GM18520 (cell line): Measurements from ENCODE around the gene STEEP1.

ENCODE experiments used
- ATAC-seq: cut with Tn5 transposase; IDR thresholded peaks from one replicate; pipeline ENCODE4 v1.9.1; 2021; ENCODE audit not compliant: unreplicated experiment

STEEP1 gene

DNA sequence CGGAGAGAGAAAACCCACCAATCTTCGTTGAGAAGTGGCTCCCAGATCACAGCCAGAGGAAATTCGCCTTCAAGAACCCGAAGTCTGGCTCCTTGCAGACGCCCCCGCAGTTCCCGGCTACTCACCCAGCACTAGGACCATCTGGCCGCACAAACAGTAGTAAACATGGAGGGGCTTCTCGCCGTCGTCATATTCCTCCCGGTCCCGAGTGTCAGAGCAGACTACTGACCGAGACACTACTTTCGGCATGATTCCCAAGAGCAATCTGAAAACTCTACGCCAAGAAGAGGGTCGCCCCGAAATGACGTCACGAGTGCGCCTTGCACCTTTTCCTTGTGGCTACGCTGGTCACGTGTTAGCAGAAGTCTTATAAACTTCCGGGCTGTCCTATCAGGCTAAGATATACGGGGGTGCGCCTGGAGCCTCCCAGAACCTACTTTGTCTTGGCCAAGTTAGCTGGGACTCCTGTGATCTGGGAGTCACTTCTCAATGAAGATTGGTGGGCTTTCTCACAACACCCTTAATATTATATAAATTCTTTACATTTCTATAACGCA lies at the start of gene STEEP1:
TSS of gene STEEP1 (minus strand) at position 303 of the 557 bp plus-strand sequence. CDS start at position 249, 54 bp downstream.
- ATAC-seq, result peak; percentile 64

DNA sequence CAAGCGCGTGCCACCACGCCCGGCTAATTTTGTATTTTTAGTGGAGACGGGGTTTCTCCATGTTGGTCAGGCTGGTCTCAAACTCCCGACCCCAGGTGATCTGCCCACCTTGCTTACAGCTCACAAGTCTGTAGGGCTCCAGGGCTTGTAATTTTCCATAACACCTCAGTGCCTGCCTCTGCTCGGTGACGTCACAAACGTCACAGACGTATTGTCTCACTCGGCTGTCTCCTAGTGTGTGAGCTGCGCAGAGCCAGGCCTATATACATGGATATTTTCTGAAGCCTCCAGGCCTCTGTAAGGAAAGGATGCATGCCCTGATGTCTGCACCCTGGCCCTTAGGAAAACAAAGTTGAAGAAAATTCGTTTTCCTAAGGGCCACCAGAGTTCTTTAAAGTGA lies 49.6 kb upstream of the STEEP1 start:
- ATAC-seq, result no peak

DNA sequence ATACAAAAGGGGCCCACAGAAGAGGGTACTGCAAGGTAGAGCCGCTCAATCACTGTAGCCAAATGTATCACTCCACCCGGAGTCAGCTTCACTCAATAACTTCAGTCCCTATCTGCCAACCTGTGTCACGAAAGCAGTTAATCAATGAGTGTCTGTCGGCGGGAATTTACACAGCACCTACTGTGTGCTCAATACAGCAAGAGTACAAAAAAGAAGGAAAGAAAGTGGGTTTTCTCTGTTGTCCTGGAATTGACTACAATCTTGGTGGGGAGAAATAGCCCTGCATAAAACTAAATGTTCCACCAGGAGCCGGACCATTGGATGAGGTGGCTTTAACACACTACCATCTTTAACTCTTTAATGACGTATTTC lies 41.8 kb upstream of the STEEP1 start:
- ATAC-seq, result no peak

DNA sequence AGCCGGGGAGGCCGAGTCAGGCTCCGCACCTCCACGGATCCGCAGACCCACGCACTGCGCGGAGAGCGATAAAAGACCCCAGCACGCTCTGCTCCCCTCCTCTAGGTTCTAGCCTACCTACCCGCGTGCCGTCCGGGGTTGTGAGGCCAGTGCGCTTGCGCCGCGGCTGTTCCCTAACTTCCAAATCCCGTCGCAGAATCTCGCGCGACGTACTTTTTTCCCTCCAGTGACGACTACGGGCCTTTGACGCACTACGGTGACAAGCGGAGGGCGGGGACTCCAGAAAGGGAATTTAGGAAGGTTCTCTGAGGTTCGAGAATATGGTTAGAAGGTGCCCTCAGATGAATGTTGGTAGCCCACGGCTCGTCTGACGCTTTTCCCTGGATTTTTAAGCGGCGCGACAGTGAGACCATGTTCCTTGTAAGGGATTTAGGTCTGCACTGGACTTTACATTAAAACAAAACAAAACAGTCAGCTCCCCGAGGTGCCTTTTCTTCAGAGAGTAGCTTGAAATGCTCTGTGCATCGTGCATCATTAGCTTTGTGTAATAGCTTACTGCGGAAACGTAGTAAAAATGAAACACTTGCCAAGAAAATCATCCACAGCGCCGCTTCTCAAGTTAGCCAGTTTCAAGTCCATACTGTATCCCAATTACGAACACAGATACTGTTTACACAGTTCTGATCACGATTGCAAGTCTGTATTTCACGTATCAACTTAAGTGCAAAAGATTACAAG lies 41.2 kb upstream of the STEEP1 start, which contains the start of gene NKRF:
TSS of gene NKRF (minus strand) at position 145 of the 738 bp plus-strand sequence.
- peak; percentile 75 for ATAC-seq

DNA sequence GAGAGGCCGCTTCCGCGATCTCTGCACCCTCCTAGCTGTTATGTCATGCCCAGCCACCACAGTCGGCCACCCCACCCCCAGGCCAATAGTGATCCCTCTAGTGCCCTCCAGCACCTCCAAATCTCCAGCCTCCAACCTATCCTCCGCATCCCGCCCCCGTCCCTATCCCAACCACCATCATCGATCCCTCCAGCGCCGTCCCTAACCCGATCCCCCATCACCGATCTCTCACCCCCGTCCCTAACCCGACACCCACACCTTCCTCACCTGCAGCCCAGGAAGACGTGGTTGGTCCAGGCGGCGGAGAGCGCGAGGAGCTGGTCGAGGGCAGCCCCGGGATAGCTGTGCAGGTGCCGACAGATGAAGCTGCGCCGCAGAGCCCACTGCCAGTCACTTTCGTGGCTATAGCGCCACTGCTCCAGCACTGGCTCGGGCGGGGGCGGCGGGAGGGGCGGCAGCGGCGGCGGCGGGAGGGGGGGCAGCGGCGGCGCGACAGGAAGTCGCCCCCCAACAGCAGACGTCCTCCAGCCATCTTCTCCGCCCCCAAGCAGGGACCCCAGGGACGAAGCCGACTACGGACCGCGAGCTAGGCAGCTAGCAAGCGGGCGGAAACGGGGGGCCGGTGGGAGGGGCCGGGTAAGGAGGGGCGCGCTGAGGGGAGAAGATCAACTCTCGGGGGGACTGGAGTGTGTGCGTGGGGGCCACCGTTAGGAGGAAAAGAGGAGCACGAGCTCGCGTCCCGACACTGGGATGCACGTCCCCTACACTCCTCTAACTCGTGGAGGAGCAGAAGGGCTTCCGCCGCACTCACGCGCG lies 40.5 kb upstream of the STEEP1 start:
- ATAC-seq, result no peak

DNA sequence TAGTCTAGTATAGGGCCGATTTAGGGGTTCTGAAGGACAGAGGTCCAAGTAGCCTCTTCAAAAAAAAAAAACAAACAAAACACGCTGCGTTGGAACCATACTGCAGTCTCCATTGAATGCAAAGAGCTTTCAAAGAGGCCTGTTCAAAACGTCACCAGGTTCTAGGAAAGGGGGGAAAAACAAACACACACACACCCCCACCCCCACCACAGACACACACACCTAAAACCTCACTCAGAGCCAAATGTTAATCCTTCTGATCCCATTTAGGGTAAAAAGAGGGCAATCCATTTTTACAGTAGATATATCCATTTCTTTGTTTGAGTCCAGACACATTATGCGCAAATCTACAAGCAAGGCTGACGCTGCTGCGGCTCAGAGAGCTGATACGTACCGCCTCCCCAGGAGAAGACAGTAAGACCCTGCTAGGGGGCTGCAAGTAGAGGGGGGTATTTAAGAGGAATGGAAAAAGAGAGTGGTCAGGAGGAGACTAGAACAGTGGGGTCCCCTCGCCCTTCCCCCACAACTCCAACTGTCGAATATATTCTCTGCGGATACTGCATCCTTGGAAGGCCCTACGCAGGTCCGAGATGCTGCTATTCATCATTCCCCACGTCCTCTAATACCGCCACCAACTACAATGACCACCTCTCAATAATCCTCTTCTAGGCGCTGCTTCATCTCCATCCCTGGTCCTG lies 39.7 kb upstream of the STEEP1 start:
- ATAC-seq, result no peak

DNA sequence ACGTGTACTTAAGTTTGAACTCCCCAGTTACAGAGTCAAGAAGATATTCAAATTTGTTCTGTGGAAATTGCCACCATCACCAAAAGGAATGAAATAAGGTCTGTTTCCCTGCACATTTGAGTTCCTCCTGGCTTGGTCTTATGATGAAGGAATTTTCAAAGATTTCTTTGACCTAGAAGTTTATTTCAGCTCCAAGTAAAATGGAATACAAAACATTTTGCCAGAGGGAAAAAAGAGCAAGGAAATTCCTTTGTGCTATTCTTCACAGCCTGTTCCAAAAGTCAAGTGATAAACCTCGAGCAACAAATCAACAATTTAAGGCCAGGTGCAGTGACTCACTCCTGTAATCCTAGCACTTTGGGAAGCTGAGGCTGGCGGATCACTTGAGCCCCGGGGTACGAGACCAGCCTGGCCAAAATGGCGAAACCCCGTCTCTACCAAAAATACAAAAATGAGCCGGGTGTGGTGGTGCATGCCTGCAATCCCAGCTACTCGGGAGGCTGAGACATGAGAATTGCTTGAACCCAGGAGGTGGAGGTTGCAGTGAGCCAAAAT lies 37.6 kb upstream of the STEEP1 start:
- ATAC-seq, result no peak

DNA sequence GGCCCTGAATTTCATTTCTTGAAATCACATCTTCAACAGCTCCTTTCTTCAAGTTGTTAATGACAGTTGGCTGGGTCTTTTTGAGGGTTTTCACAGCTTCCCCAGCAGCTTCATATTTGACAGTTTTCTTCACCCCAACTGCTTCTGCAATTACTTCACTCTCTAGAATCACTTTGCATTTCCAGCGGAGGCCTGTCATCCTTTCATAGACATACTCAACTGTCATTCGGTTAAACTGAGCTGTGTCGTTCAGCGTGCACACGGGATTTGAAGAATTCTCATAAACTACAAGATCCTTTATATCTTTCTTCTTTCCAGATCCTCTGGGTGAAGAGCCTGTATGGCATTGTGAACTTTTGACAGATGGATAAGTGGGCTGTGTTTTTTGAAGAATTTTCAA lies 24.6 kb upstream of the STEEP1 start:
- no peak for ATAC-seq

DNA sequence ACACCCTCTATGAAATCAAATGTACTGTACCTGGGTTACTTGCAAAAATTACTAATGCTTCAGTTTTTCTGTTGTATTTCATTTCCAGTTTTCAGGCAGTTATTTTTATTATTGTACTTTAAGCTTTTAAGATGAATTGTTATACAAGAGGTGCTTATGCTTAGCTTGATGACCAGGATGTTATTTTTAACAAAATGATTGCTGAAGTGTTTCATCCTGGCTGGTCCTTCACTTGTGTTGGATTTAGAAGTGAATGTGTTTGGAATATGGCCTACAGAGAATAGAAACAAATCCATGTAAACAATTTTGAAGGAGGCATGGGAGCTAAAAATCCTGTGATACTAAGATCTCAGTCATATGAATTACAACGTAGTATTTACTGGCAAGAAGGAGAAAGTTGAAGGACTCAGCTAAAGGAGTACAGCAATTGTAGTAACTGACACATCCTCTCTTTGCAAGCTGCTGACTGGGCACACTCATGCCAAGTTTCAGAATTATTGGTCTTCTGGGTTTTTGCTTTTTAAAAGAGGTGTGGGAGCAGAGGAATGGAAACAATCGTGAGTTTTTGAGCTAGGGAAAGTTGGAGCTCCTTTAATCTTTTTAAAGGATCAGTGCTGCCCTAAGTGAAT lies 18.3 kb upstream of the STEEP1 start:
- no peak for ATAC-seq

DNA sequence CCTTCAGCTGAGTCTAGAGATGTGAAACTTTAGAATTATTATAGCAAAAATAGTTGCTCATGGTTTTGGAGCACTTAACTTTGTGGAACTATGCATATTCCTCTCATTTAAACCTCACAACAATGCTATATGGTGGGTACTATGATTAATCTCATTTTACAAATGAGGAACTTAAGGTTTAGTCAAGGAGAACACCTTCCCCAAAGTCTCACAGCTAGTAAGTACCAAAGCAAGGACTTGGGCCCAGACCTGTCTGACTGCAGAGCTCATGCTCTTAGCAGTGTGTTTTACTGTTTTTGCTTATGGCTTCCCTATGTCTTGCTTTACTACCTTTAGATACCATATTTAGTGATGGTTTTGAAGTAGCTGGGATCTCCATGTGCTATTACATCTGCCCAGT lies 14.2 kb upstream of the STEEP1 start:
- no peak for ATAC-seq

DNA sequence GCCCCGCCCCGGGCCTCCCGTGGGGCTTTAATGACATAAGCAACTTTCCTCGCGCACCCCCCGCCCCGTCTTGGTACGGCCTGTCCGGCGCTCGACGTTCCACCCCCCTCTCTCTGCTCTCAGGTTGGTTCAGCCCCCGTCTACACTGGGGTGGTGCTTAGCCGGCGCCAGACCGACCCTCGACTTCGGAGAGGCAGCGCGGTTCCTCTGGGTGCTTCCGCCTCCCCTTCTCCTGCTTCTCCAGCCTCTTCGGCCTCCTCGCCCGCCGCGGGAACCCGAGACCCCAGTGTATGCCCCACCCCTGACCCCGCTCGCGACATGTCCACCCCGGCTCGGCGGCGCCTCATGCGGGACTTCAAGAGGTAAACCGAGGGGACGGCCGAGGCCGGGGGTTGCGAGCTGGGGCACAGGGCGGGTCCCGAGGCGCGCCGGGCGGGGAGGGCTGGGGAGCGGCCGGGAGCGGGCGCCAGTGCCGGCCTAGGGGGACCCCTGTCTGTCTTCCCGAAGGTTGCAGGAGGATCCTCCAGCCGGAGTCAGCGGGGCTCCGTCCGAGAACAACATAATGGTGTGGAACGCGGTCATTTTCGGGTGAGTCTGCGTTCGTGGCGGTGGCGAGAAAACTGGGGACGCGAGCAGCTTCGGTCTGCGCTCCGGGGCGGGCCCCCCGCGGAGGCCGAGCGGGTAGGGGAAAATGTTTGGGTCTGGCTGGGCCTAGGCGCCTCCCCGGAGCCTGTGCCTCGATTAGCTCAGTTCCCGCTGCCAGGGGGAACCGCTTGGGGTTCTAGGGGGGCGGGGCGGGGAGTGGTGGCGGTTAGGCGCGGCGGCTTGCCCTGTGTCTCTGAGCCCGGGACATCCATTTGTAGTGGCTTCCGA lies 9.4 kb upstream of the STEEP1 start, which contains the start of gene UBE2A:
TSS of gene UBE2A (plus strand) at position 170 of the 873 bp plus-strand sequence. CDS start at position 319, 149 bp downstream.
- peak; percentile 68 for ATAC-seq

DNA sequence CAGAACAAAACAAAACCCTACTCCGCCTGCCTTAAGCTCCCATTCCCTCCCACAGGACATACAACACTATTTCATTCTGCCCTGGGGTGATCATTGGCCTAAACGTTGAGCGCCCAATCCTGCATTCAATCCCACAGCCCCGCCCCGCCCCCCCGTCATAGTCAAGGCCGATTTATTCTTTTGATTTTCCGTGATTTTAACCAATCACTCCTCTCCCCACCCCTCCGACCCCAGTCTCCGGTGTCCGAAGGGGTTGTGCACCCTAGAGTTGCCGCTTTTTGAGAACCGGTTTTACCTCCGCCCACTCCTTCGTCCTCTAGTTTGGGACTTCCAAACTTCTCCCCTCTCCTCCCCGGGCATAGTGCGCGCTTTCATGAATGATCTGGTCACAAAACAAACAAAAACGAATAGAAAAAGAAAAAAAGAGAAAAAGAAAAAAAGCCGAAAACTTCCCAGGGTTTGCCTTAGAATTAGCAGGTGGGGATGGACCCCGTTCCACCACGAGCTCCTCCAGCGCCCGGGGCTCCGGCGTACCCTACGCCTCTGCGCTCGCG lies 8.7 kb upstream of the STEEP1 start:
- ATAC-seq, result peak; percentile 78

DNA sequence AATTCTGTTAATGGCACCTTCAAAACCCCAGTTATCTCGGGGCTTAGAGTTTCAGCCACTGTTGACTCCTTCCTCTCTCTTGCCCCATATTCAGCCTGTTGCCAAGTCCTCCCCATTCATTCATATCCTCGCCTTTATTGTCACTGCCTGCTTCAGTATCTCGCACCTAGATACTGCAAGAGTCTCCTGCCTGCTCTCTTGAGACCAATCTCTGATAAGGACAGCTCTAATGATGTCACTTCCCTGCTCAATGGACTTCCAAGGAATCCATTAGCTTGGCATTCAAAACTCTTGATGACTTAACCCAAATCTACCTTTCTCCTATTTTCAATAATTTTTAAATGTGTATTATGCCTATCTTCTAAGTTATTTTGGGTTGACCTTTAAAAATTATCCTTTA lies 8.0 kb upstream of the STEEP1 start:
- no peak for ATAC-seq

DNA sequence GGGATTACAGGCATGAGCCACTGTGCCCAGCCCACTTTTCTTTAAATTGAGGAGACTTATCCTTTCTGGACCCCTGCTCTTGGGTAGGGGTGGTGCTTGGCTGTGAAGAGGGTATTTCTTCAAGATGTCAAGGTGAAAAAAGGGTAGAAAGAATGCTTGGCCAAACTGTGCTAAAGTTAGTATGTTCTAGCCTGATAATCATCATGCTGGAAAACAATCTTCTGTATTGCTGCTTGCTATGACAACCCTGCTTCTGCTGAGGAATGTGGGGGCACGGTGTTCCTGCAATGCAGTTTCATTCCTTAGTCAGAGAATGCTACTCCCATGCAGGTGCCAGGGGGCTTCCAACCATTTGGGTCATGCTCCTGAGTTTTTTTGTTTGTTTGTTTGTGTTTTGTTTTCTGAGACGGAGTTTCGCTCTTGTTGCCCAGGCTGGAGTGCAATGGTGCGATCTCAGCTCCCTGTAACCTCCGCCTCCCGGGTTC lies 5.2 kb upstream of the STEEP1 start:
- no peak for ATAC-seq

DNA sequence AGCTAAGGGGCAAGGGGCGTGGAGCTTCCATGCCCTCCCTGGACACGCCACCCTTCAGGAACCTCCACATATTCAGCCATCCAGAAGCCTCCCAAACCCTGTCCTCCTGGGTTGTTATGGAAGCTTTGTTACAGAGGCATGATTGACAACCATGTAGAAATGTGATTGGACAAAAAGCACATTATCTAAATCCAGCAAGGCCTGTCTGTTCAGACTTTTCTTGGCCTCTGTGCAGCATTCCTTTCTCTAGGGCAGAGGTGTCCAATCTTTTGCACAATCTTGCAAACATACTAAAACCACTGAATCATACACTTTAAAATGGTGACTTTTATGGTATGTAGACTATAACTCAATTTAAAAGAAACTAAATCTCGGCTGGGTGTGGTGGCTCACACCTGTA lies 12.7 kb downstream of the STEEP1 start:
- ATAC-seq, result no peak

DNA sequence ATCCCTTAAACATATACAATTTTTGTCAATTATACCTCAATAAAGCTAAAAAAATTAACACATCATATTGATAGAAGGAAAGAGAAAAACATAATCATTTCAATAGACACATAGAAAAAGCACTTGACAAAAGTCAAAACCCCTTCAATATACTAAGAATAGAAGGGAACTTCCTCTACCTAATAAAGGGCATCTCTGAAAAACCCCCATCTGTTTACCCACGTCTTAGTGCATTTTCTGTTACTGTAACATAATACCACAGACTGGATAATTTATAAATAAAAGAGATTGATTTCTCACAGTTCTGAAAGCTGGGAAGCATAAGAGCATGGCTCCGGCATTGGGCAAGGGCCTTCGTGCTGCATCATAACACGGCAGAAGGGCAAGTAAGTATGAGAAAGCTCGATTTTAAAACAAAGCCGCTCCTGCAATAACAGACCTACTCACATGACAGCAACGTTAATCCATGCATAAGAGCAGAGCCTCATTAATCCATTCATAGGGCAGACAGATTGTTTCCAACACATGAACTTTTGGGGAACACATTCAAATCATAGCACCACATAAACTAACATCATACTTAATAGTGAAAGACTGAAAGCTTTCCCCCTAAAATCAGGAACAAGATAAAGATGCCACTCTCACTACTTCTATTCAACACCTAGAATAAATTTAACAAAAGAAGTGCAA lies 15.7 kb downstream of the STEEP1 start:
- peak; percentile 56 for ATAC-seq

DNA sequence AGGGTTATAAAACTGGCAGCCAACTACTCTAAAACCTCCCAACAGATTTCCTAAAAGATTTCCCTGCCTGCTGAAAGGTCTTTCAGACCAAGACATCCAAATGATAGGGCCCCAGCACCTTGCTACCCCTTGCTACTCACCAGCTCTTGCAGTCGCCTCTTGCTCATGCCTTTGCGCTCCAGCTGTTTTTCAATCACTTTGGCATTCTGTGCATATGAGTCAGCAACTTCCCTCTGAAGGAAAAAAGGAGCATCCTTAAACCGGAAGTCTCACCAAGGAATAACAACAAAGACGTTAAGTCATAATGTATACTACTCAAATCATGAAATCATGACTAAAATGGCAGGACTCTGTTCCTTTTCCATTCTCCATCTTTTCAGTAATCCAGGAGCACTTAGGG lies 24.0 kb downstream of the STEEP1 start:
- ATAC-seq, result no peak

DNA sequence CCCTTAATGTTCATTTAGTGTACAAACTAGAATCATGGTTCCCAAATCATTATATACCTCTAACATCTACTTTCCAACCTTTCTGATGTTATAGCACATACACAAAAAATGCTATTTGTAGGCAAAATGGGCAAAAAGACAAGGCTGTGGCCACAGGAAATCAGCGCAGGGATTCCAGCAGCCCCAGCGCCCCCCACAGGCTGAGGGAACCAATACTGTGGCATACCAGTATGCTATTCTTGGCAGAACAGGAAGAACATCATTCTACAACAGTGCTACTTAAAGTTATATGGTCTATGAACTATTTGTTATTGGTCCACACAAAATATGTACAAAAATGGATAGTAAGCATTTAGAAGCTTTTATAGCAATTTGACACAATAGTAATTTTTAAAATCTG lies 25.3 kb downstream of the STEEP1 start:
- ATAC-seq, result no peak
